HepG2 (cell line): Measurements from ENCODE around the gene TACR3. TPM values are rescaled to one million over a fixed set of nuclear protein-coding genes. Genes with fewer than 3 reads are reported as not detected.

Source experiments
- ATAC-seq: fragments of 200-7000 bp; cut with Tn5 transposase; 3 replicates; pipeline ENCODE4 v1.9.1; 2020; ENCODE audit warnings: mild to moderate bottlenecking, moderate library complexity
- BruUV-seq: library from RNA; stranded (reverse); fragments of 400-500 nt; replicated peaks from 2 replicates; lab custom pipeline; 2021; lab: Mats Ljungman, UMichigan
- CTCF ChIA-PET: fragments of 300-600 bp; formaldehyde crosslinking; extraction: SDS; loops from one replicate; lab custom pipeline; 2021; ENCODE audit warnings: low total read pairs, inconsistent platforms, low intra/inter-chr PET ratio; lab: Yijun Ruan, JAX
- POLR2A ChIA-PET: fragments of 350-600 bp; sonication (Branson Sonifier 250); formaldehyde crosslinking; loops from one replicate; lab custom pipeline; 2020; ENCODE audit warnings: antibody characterized with exemption, inconsistent platforms; lab: Yijun Ruan, JAX
- DNase-seq: peaks from one replicate; pipeline ENCODE4 v3.0.0-alpha.2; 2015; ENCODE audit warnings: low spot score
- FAIRE-seq: peaks from 3 replicates; lab custom pipeline; 2011; peaks lifted over from hg19 to GRCh38; lab: Jason Lieb, UNC
- H2AFZ ChIP-seq: one replicate; pipeline ENCODE4 v1.6.1; 2011; ENCODE audit warnings: low read length, inconsistent platforms
- H3K27ac ChIP-seq: fragments of 300-600 bp; 3 replicates; pipeline ENCODE4 v1.8.0; 2011; ENCODE audit warnings: mixed run types, mild to moderate bottlenecking, mixed read lengths, low read length, inconsistent platforms; ENCODE audit not compliant: insufficient read depth; ENCODE audit errors: extremely low read length
- H3K27me3 ChIP-seq, 2 experiments: fragments of 200-600 bp in 1 of 2; 2 replicates in 1 of 2; 3 replicates in 1 of 2; pipeline versions ENCODE4 v1.6.0 to v1.8.0; 2011; ENCODE audit warnings: low read length in 2 of 2, mild to moderate bottlenecking in 2 of 2, moderate library complexity in 2 of 2, inconsistent platforms in 1 of 2; ENCODE audit not compliant: insufficient read depth in 2 of 2, control insufficient read depth in 1 of 2
- H3K36me3 ChIP-seq, 2 experiments: fragments of 200-600 bp in 1 of 2; replicated peaks in 1 of 2; 2 replicates in 1 of 2; 3 replicates in 1 of 2; pipeline versions ENCODE4 v1.5.1 to v1.8.0; 2011; ENCODE audit warnings: low read length in 2 of 2, inconsistent platforms in 1 of 2; ENCODE audit not compliant: insufficient read depth in 2 of 2, control insufficient read depth in 1 of 2
- H3K4me1 ChIP-seq: 2 replicates; pipeline ENCODE4 v1.5.1; 2012; ENCODE audit warnings: low read length, inconsistent platforms; ENCODE audit not compliant: insufficient read depth
- H3K4me2 ChIP-seq: 2 replicates; pipeline ENCODE4 v1.6.0; 2011; ENCODE audit warnings: low read depth, low read length, inconsistent platforms
- H3K4me3 ChIP-seq, 3 experiments: fragments of 200-600 bp in 1 of 3; sonication (generic), shearing (Covaris generic) in 1 of 3; replicated peaks in 1 of 3; 2 replicates each; pipeline ENCODE4 v1.5.1; 2011 to 2016; ENCODE audit warnings: low read length in 3 of 3, inconsistent platforms in 2 of 3, low read depth in 2 of 3, mild to moderate bottlenecking in 2 of 3, control low read depth in 1 of 3, mixed read lengths in 1 of 3; ENCODE audit not compliant: insufficient read depth in 1 of 3
- H3K79me2 ChIP-seq: one replicate; pipeline ENCODE4 v1.6.1; 2011; ENCODE audit warnings: low read length, inconsistent platforms; ENCODE audit not compliant: insufficient read depth
- H3K9ac ChIP-seq: 2 replicates; pipeline ENCODE4 v1.6.0; 2011; ENCODE audit warnings: mild to moderate bottlenecking, low read depth, low read length, inconsistent platforms; ENCODE audit not compliant: insufficient read depth
- H3K9me3 ChIP-seq: 2 replicates; pipeline ENCODE4 v1.5.1; 2012; ENCODE audit warnings: mild to moderate bottlenecking, low read length
- H4K20me1 ChIP-seq: 2 replicates; pipeline ENCODE4 v1.6.0; 2011; ENCODE audit warnings: inconsistent platforms, mild to moderate bottlenecking, low read length, moderate library complexity; ENCODE audit not compliant: insufficient read depth
- CC2D1A ChIP-seq: sonication (generic); formaldehyde crosslinking; IDR thresholded peaks from 2 replicates; pipeline ENCODE4 v1.8.1; 2023; ENCODE audit warnings: mild to moderate bottlenecking, missing genetic modification reagents
- DBP ChIP-seq: sonication (generic); formaldehyde crosslinking; IDR thresholded peaks from 2 replicates; pipeline ENCODE4 v1.4.0; 2020; ENCODE audit warnings: missing genetic modification reagents; ENCODE audit errors: not compliant biosample characterization
- EP300 ChIP-seq, 3 experiments: sonication (generic) in 1 of 3; formaldehyde crosslinking in 1 of 3; IDR thresholded peaks; 2 replicates each; pipeline versions ENCODE4 v1.5.1 to v1.6.1; 2011 to 2020; ENCODE audit warnings: low read depth in 2 of 3, low read length in 2 of 3, borderline replicate concordance in 1 of 3, improper control_type of control experiment in 1 of 3, mild to moderate bottlenecking in 1 of 3, missing genetic modification reagents in 1 of 3, moderate library complexity in 1 of 3
- FOXA3 ChIP-seq: IDR thresholded peaks from 2 replicates; pipeline ENCODE4 v1.6.1; 2016; ENCODE audit warnings: missing genetic modification reagents, missing compliant biosample characterization
- HOXD1 ChIP-seq: sonication (generic); formaldehyde crosslinking; IDR thresholded peaks from 2 replicates; pipeline ENCODE4 v1.5.0; 2020; ENCODE audit warnings: missing genetic modification reagents
- MBNL3 ChIP-seq: fragments of 250-450 bp; sonication (Bioruptor Pico); conservative IDR thresholded peaks from 2 replicates; pipeline ENCODE4 v1.8.0; 2022; ENCODE audit warnings: mild to moderate bottlenecking, inconsistent platforms
- REL ChIP-seq: sonication (generic); formaldehyde crosslinking; conservative IDR thresholded peaks from 2 replicates; pipeline ENCODE4 v1.8.0; 2022; ENCODE audit warnings: mild to moderate bottlenecking, missing genetic modification reagents, moderate library complexity
- SMC3 ChIP-seq: IDR thresholded peaks from 2 replicates; pipeline ENCODE4 v1.6.1; 2011; ENCODE audit warnings: low read length, improper control_type of control experiment
- SNAPC4 ChIP-seq: sonication (generic); formaldehyde crosslinking; IDR thresholded peaks from 2 replicates; pipeline ENCODE4 v1.4.0; 2020; ENCODE audit warnings: mild to moderate bottlenecking, missing genetic modification reagents
- SP1 ChIP-seq, 2 experiments: fragments of 450-650 bp in 1 of 2; sonication (generic) in 1 of 2; formaldehyde crosslinking in 1 of 2; IDR thresholded peaks; 2 replicates each; pipeline versions ENCODE4 v1.4.0 to v1.6.1; 2016 to 2020; ENCODE audit warnings: missing genetic modification reagents in 1 of 2
- STAT6 ChIP-seq: sonication (generic); formaldehyde crosslinking; IDR thresholded peaks from 2 replicates; pipeline ENCODE4 v1.4.0; 2020; ENCODE audit warnings: missing genetic modification reagents, mild to moderate bottlenecking, borderline replicate concordance
- ZNF251 ChIP-seq: sonication (generic); formaldehyde crosslinking; IDR thresholded peaks from 2 replicates; pipeline ENCODE4 v1.9.0; 2021; ENCODE audit warnings: mild to moderate bottlenecking, missing genetic modification reagents
- ZNF331 ChIP-seq: sonication (generic); formaldehyde crosslinking; IDR thresholded peaks from 2 replicates; pipeline ENCODE4 v1.4.0; 2020; ENCODE audit warnings: missing genetic modification reagents
- ZNF567 ChIP-seq: sonication (generic); formaldehyde crosslinking; IDR thresholded peaks from 2 replicates; pipeline ENCODE4 v1.8.1; 2023; ENCODE audit warnings: mild to moderate bottlenecking, missing genetic modification reagents, borderline replicate concordance
- ZSCAN29 ChIP-seq: sonication (generic); formaldehyde crosslinking; conservative IDR thresholded peaks from 2 replicates; pipeline ENCODE4 v1.4.0; 2020; ENCODE audit warnings: mild to moderate bottlenecking, missing genetic modification reagents
- WGBS: methylation state at CpG from one replicate; pipeline ENCODE4 v1.1.6; 2017; ENCODE audit warnings: low lambda C conversion rate; 5-methylcytosine and 5-hydroxymethylcytosine counted together
- in situ Hi-C: cut with HindIII; loops from 2 replicates; pipeline ENCODE4 v1.10.0; 2017; ENCODE audit warnings: low pct_unique_long_range_greater_than_20kb; ENCODE audit not compliant: extremely low pct_ligation_motif_present
- intact Hi-C: fragments of 100-400 bp; cut with micrococcal nuclease; formaldehyde crosslinking; loops from one replicate; pipeline ENCODE4 v1.10.0; 2022; ENCODE audit not compliant: unreplicated experiment
- polyA plus RNA-seq, 8 experiments: library from polyadenylated mRNA; depleted of rRNA in 3 of 8; stranded (reverse) in 7 of 8; unstranded in 1 of 8; fragments of >200 nt; fragmentation: Illumina TruSeq in 4 of 8; extraction: Trizol in 4 of 8; gene quantifications; 2 replicates each; pipeline versions ENCODE4 v1.2.1 to v1.2.3, GENCODE V29; 2011 to 2016; ENCODE audit warnings: low read depth in 4 of 8, missing spikeins in 1 of 8, mixed read lengths in 1 of 8; ENCODE audit not compliant: insufficient read depth in 1 of 8
- total RNA-seq, 5 experiments: library from RNA; depleted of rRNA; stranded (reverse); fragments of >200 nt; fragmentation: Illumina TruSeq; extraction: Trizol; gene quantifications; 2 replicates each; pipeline ENCODE4 v1.2.3, GENCODE V29; 2016; ENCODE audit warnings: low read depth in 1 of 5

Gene TACR3
- total and polyA plus RNA-seq, 2 of the 13 experiments (the other 11 are each of a cell fraction or from before 2014, with no cell fraction given) = not detected

GRCh38 chr4:103719105-103719829 lies 518 bp downstream of the TACR3 start:
- ATAC-seq (no peak), FAIRE-seq (no peak), DNase-seq (no peak)
- ChIA-PET CTCF (no interaction called here), POLR2A (no interaction called here)
- Histone ChIP-seq H3K27me3 (no peaks in the 10 kb centered on the region; a peak in 1 of 5 replicates), H3K4me2 (no peak overlapping the region), H3K36me3 (no peaks in the 10 kb centered on the region), H3K9me3 (no peaks in the 10 kb centered on the region), H3K27ac (no peak overlapping the region), H3K9ac (no peak overlapping the region), H2AFZ (no peak overlapping the region), H3K4me3 (no peak overlapping the region), H4K20me1 (no peaks in the 10 kb centered on the region), H3K4me1 (no peaks in the 10 kb centered on the region), H3K79me2 (no peaks in the 10 kb centered on the region)
- in situ Hi-C loops = no loop called here
- TF ChIP-seq ZSCAN29 (CRISPR knock-in tag) (no peak), SNAPC4 (CRISPR knock-in tag) (no peak), ZNF331 (CRISPR knock-in tag) (no peak), EP300 (IDR thresholded peaks at IDR 0.05; ENCODE audit: low read depth in 2 of 2, low read length in 2 of 2) (no peak), EP300 (CRISPR knock-in tag; IDR thresholded peaks at IDR 0.05; ENCODE audit: borderline replicate concordance) (no peak), ZNF567 (CRISPR knock-in tag) (no peak), REL (CRISPR knock-in tag) (no peak), MBNL3 (CRISPR knock-in tag) (no peak), STAT6 (CRISPR knock-in tag) (no peak), SMC3 (no peak), ZNF251 (CRISPR knock-in tag) (no peak), HOXD1 (CRISPR knock-in tag) (no peak), DBP (no peak), CC2D1A (CRISPR knock-in tag) (no peak), SP1 (IDR thresholded peaks at IDR 0.05) (no peak), SP1 (CRISPR knock-in tag; IDR thresholded peaks at IDR 0.05) (no peak), FOXA3 (no peak)
- intact Hi-C loops = no loop called here
- BruUV-seq = no TSS peak
- WGBS = 38% methylated on average over 18 of the region's 39 CpGs
